RWPE2 (cell line): ENCODE measurements around the gene ARHGAP26.
"Not testable (repeated sequence)": the region's sequence is repeated elsewhere in the genome, so short reads cannot be mapped to it uniquely, and the experiment has no call there.

Source experiments
- ATAC-seq: fragments of 200-7000 bp; cut with Tn5 transposase; 3 replicates; pipeline ENCODE4 v1.9.1; 2021; ENCODE audit warnings: low read depth
- DNase-seq: peaks from one replicate; pipeline ENCODE4 v3.0.0-alpha.2; 2020; ENCODE audit warnings: low spot score
- H3K27ac ChIP-seq: fragments of 450-650 bp; 2 replicates; pipeline ENCODE4 v1.5.1; 2017; ENCODE audit warnings: mild to moderate bottlenecking; ENCODE audit not compliant: poor library complexity, severe bottlenecking
- H3K27me3 ChIP-seq: fragments of 250-450 bp; sonication (Bioruptor Pico); 2 replicates; pipeline ENCODE4 v1.5.1; 2021; ENCODE audit warnings: mild to moderate bottlenecking, moderate library complexity; ENCODE audit not compliant: insufficient read depth, poor library complexity, severe bottlenecking
- H3K36me3 ChIP-seq: fragments of 250-450 bp; sonication (Bioruptor Pico); 2 replicates; pipeline ENCODE4 v1.5.1; 2020; ENCODE audit warnings: low read depth, mild to moderate bottlenecking, moderate library complexity
- H3K4me1 ChIP-seq: fragments of 250-450 bp; sonication (Bioruptor Pico); 2 replicates; pipeline ENCODE4 v1.5.1; 2021; ENCODE audit warnings: mild to moderate bottlenecking, moderate library complexity; ENCODE audit not compliant: insufficient read depth, poor library complexity, severe bottlenecking
- H3K4me3 ChIP-seq: fragments of 250-450 bp; sonication (Bioruptor Pico); 2 replicates; pipeline ENCODE4 v1.5.1; 2021; ENCODE audit warnings: mild to moderate bottlenecking, moderate library complexity; ENCODE audit not compliant: severe bottlenecking
- H3K9me3 ChIP-seq: fragments of 250-450 bp; sonication (Bioruptor Pico); 2 replicates; pipeline ENCODE4 v1.5.1; 2021; ENCODE audit warnings: mild to moderate bottlenecking, moderate library complexity; ENCODE audit not compliant: severe bottlenecking
- TF ChIP-seq, protein P1 (sequence below): fragments of 450-650 bp; IDR thresholded peaks from one replicate; pipeline ENCODE4 v1.5.1; 2017; ENCODE audit warnings: mild to moderate bottlenecking, moderate library complexity; ENCODE audit not compliant: poor library complexity, severe bottlenecking

Gene ARHGAP26

GRCh38 chr5:142997591-142997990 lies 227.4 kb downstream of the ARHGAP26 start:
- H3K9me3 ChIP-seq, result no peaks in the 10 kb centered on the region
- H3K36me3 ChIP-seq, result no peaks in the 10 kb centered on the region
- no peak for DNase-seq
- no peak overlapping the region for H3K4me3 ChIP-seq
- TF ChIP-seq, protein P1, sequence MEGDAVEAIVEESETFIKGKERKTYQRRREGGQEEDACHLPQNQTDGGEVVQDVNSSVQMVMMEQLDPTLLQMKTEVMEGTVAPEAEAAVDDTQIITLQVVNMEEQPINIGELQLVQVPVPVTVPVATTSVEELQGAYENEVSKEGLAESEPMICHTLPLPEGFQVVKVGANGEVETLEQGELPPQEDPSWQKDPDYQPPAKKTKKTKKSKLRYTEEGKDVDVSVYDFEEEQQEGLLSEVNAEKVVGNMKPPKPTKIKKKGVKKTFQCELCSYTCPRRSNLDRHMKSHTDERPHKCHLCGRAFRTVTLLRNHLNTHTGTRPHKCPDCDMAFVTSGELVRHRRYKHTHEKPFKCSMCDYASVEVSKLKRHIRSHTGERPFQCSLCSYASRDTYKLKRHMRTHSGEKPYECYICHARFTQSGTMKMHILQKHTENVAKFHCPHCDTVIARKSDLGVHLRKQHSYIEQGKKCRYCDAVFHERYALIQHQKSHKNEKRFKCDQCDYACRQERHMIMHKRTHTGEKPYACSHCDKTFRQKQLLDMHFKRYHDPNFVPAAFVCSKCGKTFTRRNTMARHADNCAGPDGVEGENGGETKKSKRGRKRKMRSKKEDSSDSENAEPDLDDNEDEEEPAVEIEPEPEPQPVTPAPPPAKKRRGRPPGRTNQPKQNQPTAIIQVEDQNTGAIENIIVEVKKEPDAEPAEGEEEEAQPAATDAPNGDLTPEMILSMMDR, result no peak
- H3K4me1 ChIP-seq, result peaks cover 15% of the 10 kb centered on the region
- H3K27ac ChIP-seq, result no peak overlapping the region
- H3K27me3 ChIP-seq, result no peaks in the 10 kb centered on the region
- no peak for ATAC-seq

DNA sequence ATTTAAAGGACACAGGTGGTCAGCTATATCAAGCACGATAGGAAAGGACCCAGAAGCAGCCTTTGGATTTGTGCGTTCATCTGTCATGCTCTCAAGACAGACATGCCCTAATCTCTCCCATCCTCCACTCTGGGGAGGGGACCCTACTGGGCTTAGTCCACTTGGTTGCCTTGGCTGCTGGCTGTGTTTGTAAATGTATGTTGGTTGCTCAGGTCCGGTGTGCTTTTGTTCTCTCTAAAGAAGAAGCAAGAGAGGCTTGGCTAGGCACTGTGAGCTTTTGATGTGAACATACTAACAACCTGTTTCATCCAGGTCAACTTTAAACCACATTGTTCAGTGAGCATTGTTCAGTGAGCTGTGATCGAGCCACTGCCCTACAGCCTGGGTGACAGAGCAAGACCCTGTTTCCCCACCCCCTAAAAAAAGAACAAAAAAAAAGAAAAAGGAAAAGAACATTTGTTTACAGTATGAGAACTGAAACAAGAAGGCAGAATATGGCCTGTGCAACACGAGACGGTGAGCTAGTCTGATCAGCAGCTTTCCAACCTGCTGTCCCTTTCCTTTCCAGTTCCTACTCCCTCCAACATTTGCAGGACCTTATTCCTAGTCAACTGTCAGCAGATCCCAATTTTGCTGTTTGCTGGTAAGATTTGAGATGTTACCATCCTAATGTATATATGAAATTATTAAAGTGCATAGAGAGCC lies 228.3 kb downstream of the ARHGAP26 start:
- Histone ChIP-seq H3K36me3 (no peaks in the 10 kb centered on the region), H3K9me3 (no peaks in the 10 kb centered on the region), H3K4me1 (peaks cover 22% of the 10 kb centered on the region), H3K27ac (no peak overlapping the region), H3K4me3 (no peak overlapping the region), H3K27me3 (no peaks in the 10 kb centered on the region)
- DNase-seq (no peak), ATAC-seq (no peak)
- TF ChIP-seq, protein P1, result no peak

GRCh38 chr5:143000551-143000950 lies 230.4 kb downstream of the ARHGAP26 start:
- ATAC-seq, H3K9me3 ChIP-seq, H3K27ac ChIP-seq, H3K4me3 ChIP-seq, DNase-seq, H3K36me3 ChIP-seq, H3K27me3 ChIP-seq: not testable (repeated sequence)
- H3K4me1 ChIP-seq, result peaks cover 22% of the 10 kb centered on the region

GRCh38 chr5:143001764-143002351 lies 231.7 kb downstream of the ARHGAP26 start:
- Histone ChIP-seq H3K27ac (peak overlapping the region; percentile 74), H3K4me1 (peaks cover 22% of the 10 kb centered on the region), H3K9me3 (no peaks in the 10 kb centered on the region), H3K4me3 (no peak overlapping the region), H3K27me3 (no peaks in the 10 kb centered on the region), H3K36me3 (no peaks in the 10 kb centered on the region)
- TF ChIP-seq, protein P1, result no peak
- DNase-seq, result no peak
- peak; percentile 80 for ATAC-seq

DNA sequence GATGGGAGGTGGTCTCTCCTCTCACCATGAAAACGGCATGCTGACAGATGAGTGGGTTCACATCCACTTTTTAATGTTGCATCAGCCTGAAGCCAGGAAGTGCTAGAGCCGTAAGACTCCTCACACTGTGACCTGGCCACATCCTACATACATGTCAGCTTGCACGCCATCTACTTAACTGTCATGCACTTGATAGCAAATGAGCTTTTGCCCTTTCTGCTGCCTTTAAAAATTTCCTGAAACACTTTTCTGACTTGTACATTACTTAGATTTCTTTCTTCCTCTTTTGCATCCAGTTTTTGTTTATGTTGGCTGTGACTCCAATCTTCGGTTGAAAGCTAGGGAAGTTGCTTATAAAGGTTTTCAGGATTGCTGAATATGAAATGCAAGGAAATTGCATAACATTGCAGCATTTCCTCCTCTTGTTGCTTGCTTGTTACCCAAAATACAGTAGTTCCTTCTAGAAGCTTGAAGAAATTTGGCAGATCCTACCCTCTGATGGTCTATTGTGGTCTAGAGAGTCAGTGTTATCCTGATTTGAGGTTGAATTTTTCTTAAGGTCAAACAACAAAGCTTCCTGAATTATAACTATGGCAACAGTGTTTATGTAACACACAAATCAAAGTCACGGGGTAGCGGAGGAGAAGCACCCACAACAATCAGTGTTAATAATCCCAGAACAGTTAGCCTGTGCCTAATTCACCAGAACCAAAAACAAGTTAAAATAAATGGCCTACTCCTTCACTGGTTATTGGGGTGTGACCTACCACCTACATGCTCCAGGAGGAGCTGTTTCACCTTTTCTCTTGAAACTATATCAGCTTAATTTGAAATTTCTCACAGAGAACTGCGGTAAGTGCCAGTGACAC lies 232.5 kb downstream of the ARHGAP26 start:
- Histone ChIP-seq H3K36me3 (no peaks in the 10 kb centered on the region), H3K27me3 (no peaks in the 10 kb centered on the region), H3K9me3 (no peaks in the 10 kb centered on the region), H3K27ac (peak overlapping the region; percentile 74), H3K4me1 (peaks cover 24% of the 10 kb centered on the region), H3K4me3 (no peak overlapping the region)
- DNase-seq, result no peak
- peak; percentile 63 for ATAC-seq
- TF ChIP-seq, protein P1, result peak; percentile 73
